Activated CD8-positive, alpha-beta T cell treated with anti-CD3 and anti-CD28 coated beads for 36 hours (primary cell): Measurements from ENCODE around the gene SGMS1. TPM values are rescaled to one million over a fixed set of nuclear protein-coding genes. Genes with fewer than 3 reads are reported as not detected.

Experiments used
- total RNA-seq, 2 experiments: library from RNA; stranded (reverse); gene quantifications; one replicate each; pipeline ENCODE4 v1.2.3, GENCODE V29; 2021

The SGMS1 gene
- total RNA-seq, 2 experiments from 2014 or later, result 9.0 to 10.6 TPM

Other genes with a start within 250 kb of the SGMS1 start
- 1 to 10 TPM; 2.8 to 3.8 TPM for gene ASAH2B, start 116.0 kb upstream of the SGMS1 start, total RNA-seq